Measurements from ENCODE around the gene STPG4.

DNA sequence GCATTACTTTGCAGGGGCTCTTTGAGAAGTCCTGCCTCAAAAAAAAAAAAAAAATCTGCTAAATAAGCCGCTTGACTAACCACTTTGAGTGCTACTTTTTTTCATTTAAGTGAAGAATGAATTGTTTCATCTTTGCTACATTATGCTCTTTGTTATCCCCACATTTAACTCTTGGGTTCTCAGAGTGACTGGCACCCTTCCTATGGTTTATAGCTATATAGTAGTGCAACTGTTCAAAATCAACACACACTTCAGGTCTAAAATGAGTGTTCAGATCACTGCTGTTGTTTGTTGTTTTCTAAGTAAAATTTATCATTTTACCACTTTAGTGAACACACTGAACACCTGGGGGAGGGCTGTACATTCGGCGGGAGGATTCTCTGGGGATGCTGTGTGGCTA is 13.6 kb downstream of the STPG4 start:
- TF ChIP-seq EZH2 (IDR thresholded peaks at IDR 0.05) (no peak), POLR2AphosphoS5 (IDR thresholded peaks at IDR 0.05; ENCODE audit: borderline replicate concordance, low read depth, low read length) (no peak)

Measured in SK-N-MC (cell line).